ENCODE data around the gene CRYBB2.
A peak's percentile ranks its signal among the peaks of the same experiment; 100 is the strongest.
"Not testable (repeated sequence)": the region's sequence is repeated elsewhere in the genome, so short reads cannot be mapped to it uniquely, and the experiment has no call there.

CRYBB2 gene

DNA sequence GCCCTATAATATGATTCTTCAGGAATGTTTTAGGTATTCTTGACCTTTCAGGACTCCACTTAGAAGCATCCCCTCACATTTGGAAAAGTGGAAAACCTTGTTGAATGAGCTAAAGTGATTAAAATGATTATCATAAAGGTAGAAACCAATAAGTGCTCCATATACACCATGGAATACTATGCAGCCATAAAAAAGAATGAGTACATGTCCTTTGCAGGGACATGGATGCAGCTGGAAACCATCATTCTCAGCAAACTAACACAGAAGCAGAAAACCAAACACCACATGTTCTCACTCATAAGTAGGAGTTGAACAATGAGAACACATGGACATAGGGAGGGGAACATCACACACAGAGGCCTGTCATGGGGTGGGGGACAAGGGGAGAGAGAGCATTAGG, 14.3 kb downstream of the CRYBB2 start:
- DNase-seq = not testable (repeated sequence)

DNA sequence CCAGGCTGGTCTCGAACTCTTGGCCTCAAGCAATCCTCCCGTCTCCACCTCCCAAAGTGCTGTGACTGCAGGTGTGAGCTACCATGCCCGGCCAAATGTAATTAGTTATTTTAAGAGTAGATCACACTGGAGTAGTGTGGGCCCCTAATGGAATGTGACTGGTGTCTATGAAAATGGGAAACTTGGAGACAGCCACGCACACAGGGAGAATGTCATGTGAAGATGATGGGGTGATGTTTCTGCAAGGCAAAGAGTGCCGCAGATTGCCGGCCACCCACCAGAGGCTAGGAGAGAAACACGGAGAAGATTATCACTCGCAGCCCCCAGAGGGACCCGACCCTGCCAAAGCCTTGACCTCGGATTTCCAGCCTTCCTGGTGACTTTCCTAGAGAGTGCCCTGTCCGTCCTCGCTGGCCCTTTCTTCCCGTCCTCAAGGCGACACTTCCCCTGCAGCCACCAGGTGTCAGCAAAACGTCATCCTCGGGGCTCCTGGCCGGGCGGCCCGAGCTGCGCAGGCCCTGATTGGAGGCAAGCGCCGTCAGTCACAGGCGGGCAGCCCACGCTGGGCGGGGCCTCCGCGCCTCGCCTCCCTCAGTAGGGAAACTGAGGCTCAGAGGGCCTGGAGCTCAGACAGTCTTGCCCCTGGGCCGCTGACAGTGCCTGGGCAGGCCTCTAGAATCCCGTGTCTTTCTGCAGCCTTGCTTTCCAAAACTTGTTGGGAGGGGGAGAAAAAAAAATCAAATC, 16.3 kb downstream of the CRYBB2 start:
- peak; percentile 66 for DNase-seq

DNA sequence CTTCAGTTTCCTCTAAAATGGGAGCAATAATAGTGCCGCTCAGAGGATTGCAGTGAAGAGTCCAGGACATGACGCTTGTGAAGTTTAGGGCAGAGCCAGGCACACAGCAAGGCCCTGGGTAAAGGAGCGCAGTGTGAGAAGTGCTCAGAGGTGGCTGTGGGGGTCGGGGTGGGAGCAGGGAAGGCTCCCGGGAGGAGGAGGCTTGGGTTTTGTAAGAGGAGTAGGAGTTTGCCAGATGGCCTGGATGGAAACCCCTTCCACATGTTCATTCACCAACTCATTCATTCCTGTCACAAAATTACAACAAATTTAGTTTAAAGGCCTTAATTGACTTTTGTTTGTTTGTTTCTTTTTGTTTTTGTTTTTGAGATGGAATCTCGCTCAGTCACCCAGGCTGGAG, 17.0 kb downstream of the CRYBB2 start:
- DNase-seq = no peak

DNA sequence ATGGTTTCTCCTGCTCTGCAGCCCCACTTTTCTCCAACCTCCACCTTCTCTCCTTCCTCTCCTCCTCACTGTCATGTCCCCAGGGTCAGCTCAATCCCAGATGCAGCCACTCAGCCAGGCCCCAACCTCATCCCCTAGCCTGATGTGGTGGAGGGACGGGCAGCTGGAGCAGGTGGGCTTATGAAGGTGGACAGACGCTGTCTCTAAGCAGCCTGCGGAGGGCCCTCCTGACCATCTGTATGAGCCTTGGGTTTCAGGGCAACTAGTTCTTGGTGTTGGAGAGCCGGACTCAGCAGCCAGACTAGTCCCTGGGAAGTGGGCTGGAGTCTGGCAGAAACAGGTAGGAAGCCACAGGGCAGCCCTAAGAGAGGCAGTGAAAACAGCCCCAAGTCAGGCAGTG, 18.1 kb downstream of the CRYBB2 start:
- DNase-seq = no peak

DNA sequence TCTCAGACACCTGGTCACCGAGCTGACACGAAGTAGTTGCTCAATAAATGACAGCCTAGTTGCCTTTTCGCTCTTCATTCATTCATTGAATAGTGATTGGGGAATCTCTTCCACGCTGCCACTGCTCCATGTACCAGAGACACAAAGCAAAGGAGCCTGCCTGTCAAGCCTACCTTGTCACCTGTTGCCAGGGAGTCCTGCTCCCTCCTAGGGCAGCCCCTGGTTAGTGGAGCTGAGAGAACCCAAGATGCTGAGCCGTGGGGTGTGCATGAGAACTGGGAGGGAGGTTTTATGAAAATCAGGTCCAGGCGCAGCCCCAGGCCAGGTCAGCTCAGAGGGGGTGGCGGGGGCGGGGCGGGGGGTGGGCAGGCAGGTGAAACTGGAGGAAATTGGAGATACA, 18.6 kb downstream of the CRYBB2 start:
- DNase-seq = not testable (repeated sequence)

DNA sequence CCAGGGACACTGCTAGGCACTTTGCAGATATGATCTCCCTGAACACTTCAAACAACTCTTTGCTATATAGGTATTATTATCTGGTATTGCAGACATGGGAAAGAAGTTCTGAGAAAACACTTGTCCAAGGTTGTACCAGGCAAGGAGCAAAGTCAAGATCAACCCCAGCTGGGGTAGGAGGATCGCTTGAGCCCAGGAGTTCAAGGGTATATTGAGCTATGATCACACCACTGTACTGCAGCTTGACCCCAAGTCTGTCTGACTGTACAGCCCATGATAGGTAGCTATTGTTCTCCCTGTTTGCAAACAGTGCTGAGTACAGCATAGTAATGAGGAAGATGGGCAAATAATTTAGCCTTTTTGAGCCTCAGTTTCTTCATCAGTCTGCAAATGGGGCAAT, 35.7 kb downstream of the CRYBB2 start:
- not testable (repeated sequence) for DNase-seq

DNA sequence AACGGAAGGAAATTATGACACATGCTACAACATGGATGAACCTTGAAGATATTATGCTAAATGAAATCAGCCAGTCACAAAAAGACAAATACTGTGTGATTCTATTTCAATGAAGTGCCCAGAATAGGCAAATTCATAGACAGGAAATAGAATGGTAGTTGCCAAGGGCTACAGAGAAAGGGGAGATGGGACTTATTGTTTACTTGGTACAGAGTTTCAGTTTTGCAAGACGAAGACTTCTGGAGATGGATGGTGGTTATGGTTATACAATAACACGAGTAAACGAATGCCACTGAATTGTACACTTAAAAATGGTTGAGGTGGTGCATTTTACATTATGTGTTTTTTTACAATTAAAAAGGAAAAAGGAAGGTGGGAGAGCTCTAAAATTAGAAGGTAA, 48.1 kb downstream of the CRYBB2 start:
- not testable (repeated sequence) for DNase-seq

DNA sequence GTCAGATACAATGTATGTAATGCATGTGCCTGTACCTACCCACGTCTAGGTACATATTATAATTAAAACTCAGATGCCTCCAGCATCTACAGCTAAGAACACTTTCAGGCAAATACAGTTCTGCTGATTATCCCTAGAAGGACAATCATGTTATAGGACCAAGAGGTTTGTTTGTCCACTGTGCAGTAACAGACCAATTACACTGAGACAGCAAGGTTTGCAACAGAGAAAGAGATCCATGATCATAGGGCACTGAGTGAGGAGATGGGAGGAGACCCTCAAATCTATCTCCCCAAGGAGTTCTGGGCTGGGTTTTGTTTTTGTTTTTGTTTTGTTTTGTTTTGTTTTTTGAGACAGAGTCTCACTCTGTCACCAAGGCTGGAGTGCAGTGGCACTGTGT, 49.5 kb downstream of the CRYBB2 start:
- DNase-seq = not testable (repeated sequence)

DNA sequence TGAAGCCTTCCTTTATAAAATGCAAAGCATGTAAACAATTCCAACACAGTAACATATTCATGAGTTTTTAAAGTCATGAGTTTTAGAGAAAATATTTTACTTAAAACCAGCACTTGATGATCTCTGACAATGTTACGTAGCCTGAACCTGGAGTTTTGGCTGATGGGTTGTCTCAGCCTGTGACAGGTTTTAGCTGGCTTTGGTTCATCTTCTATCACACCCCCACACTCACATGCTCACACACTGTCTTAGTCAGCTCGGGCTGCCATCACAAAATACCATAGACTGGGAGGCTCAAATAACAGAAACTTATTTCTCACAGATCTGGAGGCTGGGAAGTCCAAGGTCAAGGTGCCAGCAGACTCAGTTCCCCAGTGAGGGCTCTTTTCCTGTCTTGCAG, 50.6 kb downstream of the CRYBB2 start:
- not testable (repeated sequence) for DNase-seq

DNA sequence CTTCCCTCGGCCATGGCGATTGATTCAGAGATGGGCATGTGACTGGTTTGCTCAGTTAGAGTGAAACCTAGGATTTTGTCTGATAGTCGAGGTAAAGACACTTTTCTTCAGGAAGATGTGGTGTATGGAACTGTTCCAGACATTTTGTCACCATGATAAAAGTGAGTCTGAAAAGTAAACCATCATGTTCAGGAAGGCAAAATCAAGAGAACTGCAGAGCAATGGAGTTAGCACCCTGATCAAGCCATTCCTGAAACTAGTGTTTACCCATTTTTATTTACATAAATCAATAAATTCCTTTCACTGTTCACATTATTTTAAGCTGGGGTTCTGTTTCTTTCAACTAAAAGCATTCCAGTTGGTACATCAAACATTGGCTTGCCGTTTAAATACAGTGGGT, 53.8 kb downstream of the CRYBB2 start:
- DNase-seq = not testable (repeated sequence)

DNA sequence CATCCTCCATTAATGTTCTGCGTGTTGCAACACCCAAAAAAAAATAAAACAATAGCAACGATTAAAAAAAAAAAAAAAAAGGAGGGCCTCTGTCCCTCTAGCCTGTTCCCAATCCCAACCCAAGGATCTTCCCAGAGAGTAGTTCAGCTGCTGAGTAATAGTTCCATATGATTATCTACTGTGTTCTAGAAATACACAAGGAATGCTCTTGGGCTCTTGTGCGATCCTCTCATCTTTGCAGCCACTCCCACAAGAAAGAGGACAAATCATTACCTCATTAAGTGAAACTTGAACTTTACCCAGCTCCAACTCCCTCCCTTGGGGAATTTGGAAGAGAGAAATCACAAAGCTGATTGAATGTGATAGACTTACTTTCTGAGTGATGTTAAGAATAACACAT, 54.5 kb downstream of the CRYBB2 start:
- DNase-seq = not testable (repeated sequence)

DNA sequence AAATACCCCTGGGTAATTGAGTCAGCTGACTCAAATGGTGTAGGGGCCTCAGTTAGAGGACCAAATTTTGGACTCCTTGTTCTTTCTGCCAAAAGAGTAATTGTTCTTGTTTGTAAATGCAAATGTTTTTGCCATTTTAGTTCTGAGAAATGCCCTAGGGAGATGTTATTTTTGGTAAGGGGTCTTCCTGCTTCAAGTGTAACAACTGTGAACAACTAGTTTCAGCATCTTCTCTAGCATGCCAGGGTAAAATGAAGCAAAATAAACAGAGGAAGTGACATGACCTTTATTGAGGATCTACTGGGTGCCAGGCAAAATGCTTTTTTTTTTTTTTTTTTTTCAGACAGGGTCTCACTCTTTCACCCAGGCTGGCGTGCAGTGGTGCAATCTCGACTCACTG, 60.7 kb downstream of the CRYBB2 start:
- DNase-seq = not testable (repeated sequence)
